K562 (cell line): ENCODE measurements around the gene NOCT. TPM values are rescaled to one million over a fixed set of nuclear protein-coding genes. Genes with fewer than 3 reads are reported as not detected.
A peak's percentile ranks its signal among the peaks of the same experiment; 100 is the strongest.

ENCODE experiments used
- ATAC-seq: fragments of 200-7000 bp; cut with Tn5 transposase; 3 replicates; pipeline ENCODE4 v1.9.1; 2020; ENCODE audit warnings: moderate library complexity
- BruUV-seq: library from RNA; stranded (reverse); fragments of 400-500 nt; replicated peaks from 2 replicates; lab custom pipeline; 2021; lab: Mats Ljungman, UMichigan
- CTCF ChIA-PET: fragments of 300-600 bp; formaldehyde crosslinking; extraction: SDS; loops from one replicate; lab custom pipeline; 2021; ENCODE audit warnings: low intra/inter-chr PET ratio; lab: Yijun Ruan, JAX
- POLR2A ChIA-PET: fragments of 300-600, 350-650 bp; sonication (Branson Sonifier 250); formaldehyde crosslinking; extraction: SDS; loops from one replicate; lab custom pipeline; 2021; ENCODE audit warnings: antibody characterized with exemption, inconsistent platforms; lab: Yijun Ruan, JAX
- DNase-seq, 4 experiments: peaks; one replicate each; pipeline versions ENCODE4 v3.0.0 to v3.0.0-alpha.2; 2011 to 2018; ENCODE audit warnings: low spot score in 3 of 4, mixed read lengths in 3 of 4; ENCODE audit errors: extremely low read depth in 1 of 4
- FAIRE-seq: peaks from 2 replicates; lab custom pipeline; 2011; peaks lifted over from hg19 to GRCh38; lab: Jason Lieb, UNC
- H2AFZ ChIP-seq: 2 replicates; pipeline ENCODE4 v1.6.0; 2011; ENCODE audit warnings: low read depth, low read length, control low read depth, inconsistent platforms
- H3K27ac ChIP-seq: fragments of 200-600 bp; 3 replicates; pipeline ENCODE4 v1.8.0; 2011; ENCODE audit warnings: low read depth, mild to moderate bottlenecking, control low read depth, inconsistent platforms, low read length, moderate library complexity, mixed read lengths; ENCODE audit errors: extremely low read depth
- H3K27me3 ChIP-seq, 2 experiments: fragments of 300-600 bp in 1 of 2; 2 replicates in 1 of 2; 3 replicates in 1 of 2; pipeline versions ENCODE4 v1.6.0 to v1.8.0; 2011; ENCODE audit warnings: inconsistent platforms in 2 of 2, low read length in 2 of 2, mild to moderate bottlenecking in 1 of 2, mixed read lengths in 1 of 2, moderate library complexity in 1 of 2; ENCODE audit not compliant: control insufficient read depth in 2 of 2, insufficient read depth in 2 of 2
- H3K36me3 ChIP-seq: fragments of 300-600 bp; 3 replicates; pipeline ENCODE4 v1.8.0; 2011; ENCODE audit warnings: mild to moderate bottlenecking, low read length, inconsistent platforms; ENCODE audit not compliant: control insufficient read depth, insufficient read depth
- H3K4me1 ChIP-seq, 2 experiments: fragments of 200-600 bp in 1 of 2; replicated peaks in 1 of 2; 2 replicates in 1 of 2; 3 replicates in 1 of 2; pipeline versions ENCODE4 v1.5.1 to v1.8.0; 2011; ENCODE audit warnings: inconsistent platforms in 2 of 2, low read length in 2 of 2, mild to moderate bottlenecking in 1 of 2, mixed read lengths in 1 of 2, moderate library complexity in 1 of 2; ENCODE audit not compliant: control insufficient read depth in 2 of 2, insufficient read depth in 2 of 2
- H3K4me2 ChIP-seq: 2 replicates; pipeline ENCODE4 v1.6.1; 2011; ENCODE audit warnings: low read length, control low read depth, inconsistent platforms, mixed read lengths; ENCODE audit not compliant: insufficient read depth
- H3K4me3 ChIP-seq: fragments of 200-600 bp; sonication (generic), shearing (Covaris generic); 2 replicates; pipeline ENCODE4 v1.5.1; 2016; ENCODE audit warnings: control low read depth, inconsistent platforms
- H3K79me2 ChIP-seq: fragments of 200-600 bp; 3 replicates; pipeline ENCODE4 v1.8.0; 2011; ENCODE audit warnings: low read length, inconsistent platforms; ENCODE audit not compliant: control insufficient read depth, insufficient read depth
- H3K9ac ChIP-seq, 2 experiments: 2 replicates each; pipeline versions ENCODE4 v1.6.0 to v1.6.1; 2011; ENCODE audit warnings: low read depth in 2 of 2, low read length in 2 of 2, control low read depth in 1 of 2, inconsistent platforms in 1 of 2, mild to moderate bottlenecking in 1 of 2, mixed read lengths in 1 of 2; ENCODE audit not compliant: insufficient read depth in 1 of 2
- H3K9me1 ChIP-seq: one replicate; pipeline ENCODE4 v1.6.0; 2011; ENCODE audit warnings: inconsistent platforms, mild to moderate bottlenecking, low read length, moderate library complexity; ENCODE audit not compliant: control insufficient read depth, insufficient read depth
- H3K9me3 ChIP-seq: replicated peaks from 2 replicates; pipeline ENCODE4 v1.5.1; 2011; ENCODE audit warnings: low read depth, low read length, inconsistent platforms; ENCODE audit not compliant: control insufficient read depth, insufficient read depth
- H4K20me1 ChIP-seq: replicated peaks from 2 replicates; pipeline ENCODE4 v1.6.1; 2011; ENCODE audit warnings: low read length, inconsistent platforms, mixed read lengths; ENCODE audit not compliant: control insufficient read depth, insufficient read depth
- ATF1 ChIP-seq, 2 experiments: fragments of 450-650 bp in 1 of 2; IDR thresholded peaks; 2 replicates each; pipeline ENCODE4 v1.6.1; 2016; ENCODE audit warnings: missing compliant biosample characterization in 1 of 2, missing genetic modification characterization in 1 of 2
- BMI1 ChIP-seq: fragments of 150-350 bp; IDR thresholded peaks from 2 replicates; pipeline ENCODE4 v1.6.1; 2014; ENCODE audit warnings: low read length
- CEBPB ChIP-seq: fragments of 450-650 bp; IDR thresholded peaks from 2 replicates; pipeline ENCODE4 v1.6.1; 2016; ENCODE audit warnings: missing genetic modification characterization, missing compliant biosample characterization
- CLOCK ChIP-seq: fragments of 250-450 bp; sonication (Bioruptor Pico); IDR thresholded peaks from 2 replicates; pipeline ENCODE4 v1.4.0; 2020; ENCODE audit warnings: mild to moderate bottlenecking, moderate library complexity, borderline replicate concordance
- DNMT1 ChIP-seq: fragments of 450-650 bp; IDR thresholded peaks from 2 replicates; pipeline ENCODE4 v1.6.1; 2016; ENCODE audit warnings: antibody characterized with exemption, mild to moderate bottlenecking
- ETS2 ChIP-seq: IDR thresholded peaks from 2 replicates; pipeline ENCODE4 v1.6.1; 2016; ENCODE audit warnings: borderline replicate concordance, missing genetic modification characterization, mild to moderate bottlenecking, moderate library complexity, missing compliant biosample characterization; ENCODE audit not compliant: poor library complexity, severe bottlenecking
- HDAC8 ChIP-seq: fragments of 450-650 bp; IDR thresholded peaks from 2 replicates; pipeline ENCODE4 v1.6.1; 2016; ENCODE audit warnings: mild to moderate bottlenecking, missing genetic modification characterization, moderate library complexity, missing compliant biosample characterization
- HIVEP1 ChIP-seq: fragments of 250-450 bp; sonication (Bioruptor Pico); IDR thresholded peaks from 2 replicates; pipeline ENCODE4 v1.4.0; 2020; ENCODE audit warnings: mild to moderate bottlenecking
- NR1H2 ChIP-seq: sonication (generic); formaldehyde crosslinking; IDR thresholded peaks from 2 replicates; pipeline ENCODE4 v1.4.0; 2020; ENCODE audit warnings: mild to moderate bottlenecking, missing genetic modification reagents
- RBM34 ChIP-seq: fragments of 200-400 bp; formaldehyde crosslinking; IDR thresholded peaks from 2 replicates; pipeline ENCODE4 v1.6.1; 2018; ENCODE audit warnings: low read length, borderline replicate concordance; ENCODE audit not compliant: insufficient read depth
- SLC30A9 ChIP-seq: fragments of 250-450 bp; sonication (Bioruptor Pico); IDR thresholded peaks from 2 replicates; pipeline ENCODE4 v1.8.0; 2022; ENCODE audit warnings: mild to moderate bottlenecking, moderate library complexity
- SMARCC2 ChIP-seq: fragments of 450-650 bp; IDR thresholded peaks from 2 replicates; pipeline ENCODE4 v1.6.1; 2017; ENCODE audit warnings: antibody characterized with exemption, moderate library complexity, mild to moderate bottlenecking, low read depth
- SOX6 ChIP-seq: fragments of 450-650 bp; IDR thresholded peaks from 2 replicates; pipeline ENCODE4 v1.6.1; 2014; ENCODE audit warnings: mild to moderate bottlenecking
- SP1 ChIP-seq: sonication (generic); formaldehyde crosslinking; IDR thresholded peaks from 2 replicates; pipeline ENCODE4 v1.8.1; 2022; ENCODE audit warnings: mild to moderate bottlenecking, missing genetic modification reagents
- ZC3H8 ChIP-seq: fragments of 450-650 bp; IDR thresholded peaks from 2 replicates; pipeline ENCODE4 v1.6.1; 2017
- ZNF146 ChIP-seq: IDR thresholded peaks from one replicate; pipeline ENCODE4 v1.6.1; 2018; ENCODE audit warnings: missing compliant biosample characterization; ENCODE audit not compliant: unreplicated experiment
- ZNF239 ChIP-seq: fragments of 250-450 bp; sonication (Bioruptor Pico); IDR thresholded peaks from 2 replicates; pipeline ENCODE4 v1.4.0; 2020; ENCODE audit warnings: mild to moderate bottlenecking
- ZNF3 ChIP-seq: fragments of 250-450 bp; sonication (Bioruptor Pico); IDR thresholded peaks from 2 replicates; pipeline ENCODE4 v1.5.0; 2021; ENCODE audit warnings: mild to moderate bottlenecking, moderate library complexity
- ZNF316 ChIP-seq: fragments of 450-650 bp; IDR thresholded peaks from 2 replicates; pipeline ENCODE4 v1.6.1; 2016
- ZNF766 ChIP-seq: fragments of 200-800 bp; sonication (Bioruptor generic); conservative IDR thresholded peaks from 2 replicates; pipeline ENCODE4 v1.6.1; 2016; ENCODE audit warnings: missing genetic modification characterization, missing compliant biosample characterization
- WGBS: fragments of 100-300 bp; shearing (Covaris generic); methylation state at CpG from one replicate; pipeline ENCODE4 v1.1.6; 2016; ENCODE audit warnings: low coverage, mixed read lengths; ENCODE audit not compliant: insufficient coverage; ENCODE audit errors: missing lambda C conversion rate; 5-methylcytosine and 5-hydroxymethylcytosine counted together
- in situ Hi-C: fragments of 300-500 bp; cut with MboI; formaldehyde crosslinking; loops from 4 replicates; pipeline ENCODE4 v1.15.0; 2018; ENCODE audit warnings: inconsistent platforms, mixed read lengths
- intact Hi-C: fragments of 100-400 bp; cut with micrococcal nuclease; formaldehyde crosslinking; loops from 2 replicates; pipeline ENCODE4 v1.14.2; 2022
- polyA plus RNA-seq, 8 experiments: library from polyadenylated mRNA; depleted of rRNA in 4 of 8; stranded (reverse) in 5 of 8; unstranded in 3 of 8; fragments of >200 nt; fragmentation: Nextera tagmentation in 2 of 8; fragmentation: Illumina TruSeq in 1 of 8; extraction: Ambion mirVana in 2 of 8; extraction: Trizol in 1 of 8; gene quantifications; 2 replicates each; pipeline versions ENCODE4 v1.2.1 to v1.2.3, GENCODE V29; 2011 to 2014; ENCODE audit warnings: inconsistent platforms in 1 of 8, missing spikeins in 1 of 8
- total RNA-seq, 7 experiments: library from RNA; depleted of rRNA in 6 of 7; stranded (reverse); fragments of >200 nt in 6 of 7; fragmentation: Illumina TruSeq in 2 of 7; extraction: Trizol in 2 of 7; gene quantifications; 2 replicates each; pipeline versions ENCODE4 v1.2.1 to v1.2.3, GENCODE V29; 2011 to 2021; ENCODE audit warnings: low replicate concordance in 1 of 7
- TF ChIP-seq, protein P1 (sequence below), 3 experiments: IDR thresholded peaks in 2 of 3; conservative IDR thresholded peaks in 1 of 3; 2 replicates each; pipeline ENCODE4 v1.5.1; 2011 to 2012; ENCODE audit warnings: low read length in 3 of 3, mild to moderate bottlenecking in 3 of 3, control low read depth in 2 of 3, improper control_type of control experiment in 1 of 3, inconsistent platforms in 1 of 3, low read depth in 1 of 3, mixed read lengths in 1 of 3, moderate library complexity in 1 of 3; ENCODE audit not compliant: insufficient read depth in 2 of 3

NOCT gene
- total and polyA plus RNA-seq, 9 of the 15 experiments (the other 6 are each of a cell fraction or from before 2014, with no cell fraction given), result 1.3 to 20.2 (median 11.1) TPM

DNA sequence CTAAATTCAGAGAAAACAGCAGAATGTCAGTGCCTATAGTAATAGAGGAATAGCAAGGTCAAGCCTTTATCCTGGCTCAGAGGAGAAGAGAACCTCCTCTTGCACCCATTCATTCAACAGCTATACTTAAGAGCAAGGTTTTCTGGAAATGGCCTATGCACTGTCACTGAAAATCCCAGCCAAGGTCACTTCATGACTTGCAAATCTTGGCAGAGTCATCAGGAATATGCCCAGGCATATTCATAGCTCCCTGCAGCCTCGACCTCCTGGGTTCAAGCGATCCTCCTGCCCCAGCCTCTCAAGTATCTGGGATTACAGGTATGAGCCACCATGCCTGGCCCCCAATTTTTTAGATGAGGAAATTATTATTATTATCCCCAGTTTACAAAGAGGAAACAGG lies 35.8 kb upstream of the NOCT start (continued):
- TF ChIP-seq SOX6 (no peak), SMARCC2 (no peak), ZNF766 (CRISPR knock-in tag) (no peak), ZNF316 (peak; percentile 66; the same call in 1 of the 2 replicates), ZNF3 (CRISPR knock-in tag) (no peak), ZC3H8 (no peak), ATF1 (CRISPR knock-in tag; IDR thresholded peaks at IDR 0.05) (no peak), ATF1 (tag; IDR thresholded peaks at IDR 0.05) (no peak), BMI1 (no peak), HDAC8 (no peak), SLC30A9 (CRISPR knock-in tag) (no peak)

DNA sequence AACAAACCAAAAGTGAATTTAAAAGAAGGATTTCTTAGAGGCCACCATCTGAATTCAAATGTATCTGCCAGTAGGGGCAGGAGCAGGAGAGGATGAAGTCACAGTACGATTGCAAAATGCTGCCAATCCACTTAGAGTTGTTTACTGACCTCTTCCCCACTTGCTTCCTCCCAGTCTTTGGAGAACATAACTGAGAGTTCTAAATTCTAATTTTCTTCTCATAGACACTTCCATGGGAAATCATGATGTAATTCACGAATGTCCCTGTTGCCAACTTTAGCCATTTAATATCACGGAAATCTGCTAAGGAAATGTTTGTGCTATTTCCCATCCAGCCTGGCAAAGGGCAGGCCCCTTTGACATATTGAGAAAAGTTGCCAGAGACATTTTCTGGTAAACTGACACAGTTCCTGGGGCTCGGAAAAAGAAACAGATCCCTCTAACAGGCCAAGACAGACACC lies 33.6 kb upstream of the NOCT start:
- BruUV-seq, result no TSS peak
- ChIA-PET POLR2A (no interaction called here), CTCF (no interaction called here)
- intact Hi-C loops (no loop called here), in situ Hi-C loops (no loop called here)
- WGBS, result 13% methylated on average over 4 of the region's 4 CpGs
- no peak overlapping the region for H3K27ac ChIP-seq
- ATAC-seq, result no peak
- H3K27me3 ChIP-seq, result no peaks in the 10 kb centered on the region; a peak in 1 of 5 replicates
- no peak for DNase-seq
- no peaks in the 10 kb centered on the region for H3K9me3 ChIP-seq
- no peak for FAIRE-seq
- TF ChIP-seq DNMT1, result no peak
- TF ChIP-seq ETS2 (tag), result no peak
- TF ChIP-seq, protein P1, sequence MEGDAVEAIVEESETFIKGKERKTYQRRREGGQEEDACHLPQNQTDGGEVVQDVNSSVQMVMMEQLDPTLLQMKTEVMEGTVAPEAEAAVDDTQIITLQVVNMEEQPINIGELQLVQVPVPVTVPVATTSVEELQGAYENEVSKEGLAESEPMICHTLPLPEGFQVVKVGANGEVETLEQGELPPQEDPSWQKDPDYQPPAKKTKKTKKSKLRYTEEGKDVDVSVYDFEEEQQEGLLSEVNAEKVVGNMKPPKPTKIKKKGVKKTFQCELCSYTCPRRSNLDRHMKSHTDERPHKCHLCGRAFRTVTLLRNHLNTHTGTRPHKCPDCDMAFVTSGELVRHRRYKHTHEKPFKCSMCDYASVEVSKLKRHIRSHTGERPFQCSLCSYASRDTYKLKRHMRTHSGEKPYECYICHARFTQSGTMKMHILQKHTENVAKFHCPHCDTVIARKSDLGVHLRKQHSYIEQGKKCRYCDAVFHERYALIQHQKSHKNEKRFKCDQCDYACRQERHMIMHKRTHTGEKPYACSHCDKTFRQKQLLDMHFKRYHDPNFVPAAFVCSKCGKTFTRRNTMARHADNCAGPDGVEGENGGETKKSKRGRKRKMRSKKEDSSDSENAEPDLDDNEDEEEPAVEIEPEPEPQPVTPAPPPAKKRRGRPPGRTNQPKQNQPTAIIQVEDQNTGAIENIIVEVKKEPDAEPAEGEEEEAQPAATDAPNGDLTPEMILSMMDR (IDR thresholded peaks at IDR 0.05 in 2 of 3, conservative IDR thresholded peaks at IDR 0.05 in 1 of 3; ENCODE audit: insufficient read depth in 2 of 3, low read depth in 1 of 3, low read length in 3 of 3), result peak in 1 of 3 experiments; percentile 7; a peak in 1 of 6 replicates
- no peak for TF ChIP-seq SP1 (CRISPR knock-in tag)
- TF ChIP-seq ZNF239, result no peak
- TF ChIP-seq ZNF146 (CRISPR knock-in tag), result no peak
- no peak for TF ChIP-seq NR1H2 (CRISPR knock-in tag)
- TF ChIP-seq RBM34, result no peak
- TF ChIP-seq HIVEP1 (CRISPR knock-in tag), result no peak
- TF ChIP-seq CEBPB, result peak; percentile 63
- no peak for TF ChIP-seq CLOCK (CRISPR knock-in tag)
- H4K20me1 ChIP-seq, result no peaks in the 10 kb centered on the region
- no peak overlapping the region for H2AFZ ChIP-seq
- H3K9me1 ChIP-seq, result no peaks in the 10 kb centered on the region
- no peak overlapping the region for H3K4me2 ChIP-seq
- H3K4me3 ChIP-seq, result no peak overlapping the region
- no peaks in the 10 kb centered on the region for H3K36me3 ChIP-seq
- H3K9ac ChIP-seq, result no peak overlapping the region
- no peaks in the 10 kb centered on the region; a peak in 1 of 5 replicates for H3K4me1 ChIP-seq
- H3K79me2 ChIP-seq, result no peaks in the 10 kb centered on the region
